Heart left ventricle (tissue), 13 donors: Measurements from ENCODE around the gene ARHGEF40.

Experiments used
- CTCF ChIP-seq, 12 donors: fragments of 200-600 bp; sonication (generic) in 4 of 12; IDR thresholded peaks; one replicate each; pipeline versions ENCODE4 v1.5.0 to v1.8.0; 2018 to 2022; ENCODE audit warnings: antibody characterized with exemption in 12 of 12, mild to moderate bottlenecking in 5 of 12
- POLR2A ChIP-seq, 2 donors: fragments of 450-650 bp; IDR thresholded peaks; one replicate each; pipeline ENCODE4 v1.6.1; 2017; ENCODE audit warnings: antibody characterized with exemption in 2 of 2, mild to moderate bottlenecking in 2 of 2, moderate library complexity in 2 of 2
- donor health status: ischemic (EF 13 %, LVEDD 7.1; RV severe dilation, severe dysfunction).
- donor health status: DM: no; HTN: yes; CAD: no.
- donor health status: DM: no; HTN: no; CAD: no.
- donor health status: ischemic (EF 25% LVEDD 6.9; RV normal size, moderate dysfunction).
- donor health status: ischemic (EF 25% LVEDD 5.7; RV mildly dilated, moderate dysfunction).
- donor health status: ischemic (EF 35%, LVEDD 5.7; RV mildly dilated, moderate dysfunction).
- donor health status: nonischemic (EF 11% LVEDD 7.7; RV severe dilation, severe dysfunction).
- donor health status: DM: yes; HTN: yes; CAD: no.
- donor health status: PGD.
- donor health status: ischemic (EF 29% LVEDD 5.4; RV normal size, mild dysfunction).
- donor health status: nonischemic (EF 23%, LVEDD 6.1; RV moderate dilation, normal function).

- no peak for TF ChIP-seq CTCF (IDR thresholded peaks at IDR 0.05)
- TF ChIP-seq POLR2A (IDR thresholded peaks at IDR 0.05), result no peak
Measured at GRCh38 chr14:21078287-21078686, 8.2 kb downstream of the ARHGEF40 start.
